ENCODE results near the gene MCM10.

GRCh38 chr10:13225601-13226000, 64.2 kb downstream of the MCM10 start:
- TF ChIP-seq POLR2AphosphoS5 (IDR thresholded peaks at IDR 0.05; ENCODE audit: low read depth) (no peak), CTCF (IDR thresholded peaks at IDR 0.05; ENCODE audit: insufficient read depth, low read length) (no peak)

Data from HL-60 (cell line).